Activated CD8-positive, alpha-beta memory T cell treated with anti-CD3 and anti-CD28 coated beads for 36 hours (primary cell): ENCODE results near the gene ANKRD36B. TPM values are rescaled to one million over a fixed set of nuclear protein-coding genes. Genes with fewer than 3 reads are reported as not detected.
"Not testable (repeated sequence)": the region's sequence is repeated elsewhere in the genome, so short reads cannot be mapped to it uniquely, and the experiment has no call there.

Experiments
- CTCF ChIA-PET: fragments of 350-600 bp; sonication (Branson Sonifier 250); formaldehyde crosslinking; loops from one replicate; lab custom pipeline; 2021; ENCODE audit warnings: antibody characterized with exemption; lab: Charles Lee
- POLR2A ChIA-PET: fragments of 350-600 bp; sonication (Branson Sonifier 250); formaldehyde crosslinking; loops from one replicate; lab custom pipeline; 2021; ENCODE audit warnings: antibody characterized with exemption; lab: Charles Lee
- total RNA-seq, 2 experiments: library from RNA; stranded (reverse); gene quantifications; one replicate each; pipeline ENCODE4 v1.2.3, GENCODE V29; 2021

The ANKRD36B gene
- total RNA-seq, result 10 to 100 TPM; 21.8 to 21.9 TPM

DNA sequence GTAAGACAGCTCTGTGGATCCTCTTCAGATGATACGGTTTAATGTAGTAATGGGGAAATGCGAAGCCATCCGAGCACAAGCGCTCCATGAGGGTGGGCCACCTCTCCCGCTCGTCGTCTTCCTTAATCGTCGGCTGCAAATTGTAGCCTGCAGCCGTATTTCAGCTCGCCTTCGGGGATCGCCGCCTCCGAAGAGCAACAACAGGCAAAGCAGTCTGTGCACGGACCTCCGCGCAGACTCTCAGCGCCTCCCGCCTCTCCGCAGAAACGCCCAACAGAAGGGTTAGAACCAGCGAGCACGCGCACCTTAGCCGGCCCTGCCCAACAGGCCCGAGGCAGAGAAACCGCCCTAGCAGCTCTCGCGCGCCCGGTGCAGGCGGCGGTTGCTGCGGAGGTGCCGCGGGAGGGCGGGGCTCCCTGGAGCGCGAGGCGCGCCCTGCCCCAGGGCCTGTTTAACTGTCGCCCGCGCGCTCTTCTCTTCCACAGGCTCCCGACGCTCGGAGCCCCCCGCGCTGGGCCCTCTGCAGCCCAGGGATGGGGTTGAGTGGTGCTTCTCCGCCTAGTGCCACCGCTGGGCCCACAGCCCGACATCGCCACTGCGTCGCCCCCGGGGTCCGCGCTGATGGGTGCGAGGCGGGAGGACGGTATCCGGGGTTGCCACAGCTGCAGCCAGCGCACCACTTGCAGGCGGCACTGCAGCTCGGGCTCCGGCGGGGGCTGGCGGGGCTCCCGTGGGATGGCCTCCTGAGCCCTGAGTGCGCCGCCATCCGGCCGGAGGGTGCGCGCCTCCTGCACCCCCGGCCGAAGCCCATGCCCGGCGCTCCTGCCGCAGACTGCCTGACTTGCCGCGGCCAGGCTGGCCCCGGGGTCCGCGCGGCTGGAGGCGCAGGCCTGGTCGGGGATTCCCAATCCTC, at the start of gene ANKRD36B:
TSS of gene ANKRD36B (minus strand) at position 280 of the 913 bp plus-strand sequence. CDS start at position 88, 192 bp downstream.
- POLR2A ChIA-PET, result interaction anchor here (0.6 to 2.3 kb wide), 5 partner anchors 56 to 124 kb away, joined by 3 to 10 read pairs (median 7); partner anchors contain the start of genes ACTR1B, COX5B and ZAP70
- CTCF ChIA-PET, result interaction anchor here (0.6 to 2.4 kb wide), 18 partner anchors 54 to 161 kb away, joined by 3 to 70 read pairs (median 4); partner anchors contain the start of genes COX5B and ZAP70

GRCh38 chr2:97626049-97626430, 36.4 kb upstream of the ANKRD36B start:
- POLR2A ChIA-PET, CTCF ChIA-PET: not testable (repeated sequence)

DNA sequence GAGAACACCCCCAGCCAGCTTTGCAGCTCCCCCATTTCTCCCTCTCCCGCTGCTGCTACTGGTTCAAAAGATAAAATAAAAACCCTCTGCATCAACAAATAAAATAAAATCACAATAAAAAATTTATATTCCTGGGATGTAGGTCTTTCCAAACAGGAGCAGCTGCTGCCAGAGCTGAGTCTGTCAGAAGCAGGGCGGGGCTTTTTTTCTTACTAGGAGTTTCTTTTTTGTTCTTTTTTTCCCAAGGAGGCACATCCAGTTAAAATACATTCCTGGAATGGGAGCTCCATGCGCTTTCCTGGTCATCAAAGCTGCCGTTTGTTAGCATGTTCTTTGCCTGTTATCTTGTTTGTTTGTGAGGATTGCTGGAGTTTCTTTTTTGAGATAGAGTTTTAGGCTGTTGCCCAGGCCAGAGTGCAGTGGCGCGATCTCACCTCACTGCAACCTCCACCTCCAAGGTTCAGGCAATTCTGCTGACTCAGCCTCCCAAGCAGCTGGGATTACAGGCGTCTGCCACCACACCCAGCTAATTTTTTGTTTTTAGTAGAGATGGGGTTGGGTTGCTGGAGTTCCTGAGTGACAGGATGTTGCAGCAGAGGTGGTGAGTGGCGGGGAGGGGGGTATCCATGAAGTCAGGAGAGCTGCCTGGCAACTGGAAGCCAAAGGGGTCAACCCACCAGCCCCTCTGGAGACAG, 35.8 kb upstream of the ANKRD36B start:
- CTCF ChIA-PET, POLR2A ChIA-PET: not testable (repeated sequence)

DNA sequence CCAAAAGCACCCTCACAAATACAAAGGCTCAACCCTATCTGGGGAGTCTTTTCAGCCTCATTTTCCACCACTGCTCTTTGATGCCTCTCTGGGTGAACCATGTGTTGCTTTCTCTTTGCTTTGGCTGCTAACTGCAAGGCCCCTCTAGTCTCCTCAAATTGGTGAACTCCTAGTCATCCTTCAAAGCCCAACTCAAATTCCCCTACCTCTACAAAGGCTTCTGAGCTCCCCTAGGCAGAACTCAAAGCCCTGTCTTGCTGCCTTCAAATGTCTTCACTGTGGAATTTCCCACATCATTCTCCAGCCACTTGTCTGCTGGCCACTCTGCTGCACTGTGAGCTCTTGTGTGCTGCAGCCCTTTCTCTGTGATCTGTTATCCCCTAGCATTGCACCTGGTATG, 33.3 kb upstream of the ANKRD36B start:
- POLR2A ChIA-PET, CTCF ChIA-PET: not testable (repeated sequence)

- POLR2A ChIA-PET, CTCF ChIA-PET: not testable (repeated sequence)
Measured at GRCh38 chr2:97620492-97620891, 30.8 kb upstream of the ANKRD36B start.

- CTCF ChIA-PET, POLR2A ChIA-PET: not testable (repeated sequence)
Measured at GRCh38 chr2:97618939-97619827, 29.5 kb upstream of the ANKRD36B start.

DNA sequence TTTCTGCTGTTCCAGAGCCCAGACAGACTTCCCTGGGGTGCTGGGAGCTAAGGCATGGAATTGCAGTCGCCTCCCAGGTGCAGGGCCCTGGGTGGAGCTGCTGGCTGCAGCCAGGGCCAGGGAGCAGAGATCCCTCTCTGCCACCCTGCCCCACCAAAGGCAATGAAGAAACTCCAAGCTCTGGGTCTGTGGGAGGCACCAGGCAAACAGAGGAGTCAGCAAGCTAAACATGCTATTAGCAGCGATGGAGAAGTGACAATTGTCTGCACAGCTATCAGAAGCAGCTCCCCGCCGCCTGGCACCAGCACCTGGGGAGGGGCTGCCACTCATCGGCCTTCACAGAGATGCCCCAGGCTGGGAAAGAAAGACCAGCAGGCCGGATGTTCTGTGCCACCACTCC, 28.2 kb upstream of the ANKRD36B start:
- CTCF ChIA-PET, result no interaction called here

GRCh38 chr2:97615746-97616145, 26.1 kb upstream of the ANKRD36B start:
- POLR2A ChIA-PET, CTCF ChIA-PET: not testable (repeated sequence)

More for the DNA sequence above, 28.2 kb upstream of the ANKRD36B start:
- POLR2A ChIA-PET, result no interaction called here

DNA sequence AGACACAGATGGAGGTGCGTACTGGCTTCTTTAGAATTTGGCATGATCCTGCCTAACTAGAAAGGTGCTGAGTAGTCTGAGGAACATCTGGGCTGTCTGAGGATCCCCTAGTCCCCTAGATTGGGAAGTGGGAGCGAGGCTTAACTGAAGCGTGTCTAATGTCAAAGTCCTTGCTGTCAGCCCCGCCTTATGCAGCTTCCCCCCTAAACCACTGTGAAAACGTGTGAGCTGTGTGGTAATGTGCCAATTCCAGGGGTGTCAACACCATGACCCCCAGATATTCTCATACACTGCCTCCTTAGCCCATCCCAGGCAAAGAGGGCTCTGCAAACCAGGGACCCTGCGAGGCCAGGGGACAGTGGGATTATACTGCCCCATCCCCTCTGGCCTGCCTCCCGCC, 22.2 kb upstream of the ANKRD36B start:
- POLR2A ChIA-PET, CTCF ChIA-PET: not testable (repeated sequence)

DNA sequence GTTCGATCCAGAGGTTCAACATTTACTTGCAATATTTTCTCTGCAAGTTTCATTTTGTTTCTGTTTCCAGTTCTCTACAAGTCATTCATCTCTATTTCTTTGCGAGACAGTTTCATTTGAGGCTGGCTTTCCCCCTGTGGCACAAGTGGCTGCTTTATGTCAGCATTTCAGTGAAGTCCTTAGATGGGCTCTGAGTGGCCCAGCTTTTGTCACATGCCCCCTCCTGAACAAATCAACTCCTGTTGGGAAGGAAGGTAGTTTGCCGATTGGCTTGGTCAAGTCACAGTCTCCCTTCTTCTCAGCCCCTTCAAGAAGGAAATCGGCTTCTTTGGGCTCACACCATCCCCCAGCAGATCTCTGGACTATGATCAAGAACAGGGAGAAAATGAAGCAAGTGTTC, 19.1 kb upstream of the ANKRD36B start:
- CTCF ChIA-PET, POLR2A ChIA-PET: not testable (repeated sequence)

- CTCF ChIA-PET, POLR2A ChIA-PET: not testable (repeated sequence)
Measured at GRCh38 chr2:97605524-97606339, 16.1 kb upstream of the ANKRD36B start.

GRCh38 chr2:97605109-97605508, 15.4 kb upstream of the ANKRD36B start:
- CTCF ChIA-PET, POLR2A ChIA-PET: not testable (repeated sequence)

GRCh38 chr2:97601537-97601936, 11.9 kb upstream of the ANKRD36B start:
- CTCF ChIA-PET, POLR2A ChIA-PET: not testable (repeated sequence)

- CTCF ChIA-PET, POLR2A ChIA-PET: not testable (repeated sequence)
Measured at GRCh38 chr2:97596180-97596579, 6.5 kb upstream of the ANKRD36B start.

- POLR2A ChIA-PET, CTCF ChIA-PET: not testable (repeated sequence)
Measured at GRCh38 chr2:97593520-97593919, 3.8 kb upstream of the ANKRD36B start.

GRCh38 chr2:97590515-97591394, 1.1 kb upstream of the ANKRD36B start:
- POLR2A ChIA-PET, result interaction anchor here (0.6 to 2.3 kb wide), 6 partner anchors 55 to 123 kb away, joined by 3 to 10 read pairs (median 6); partner anchors contain the start of genes ACTR1B, COX5B and ZAP70
- CTCF ChIA-PET, result interaction anchor here (0.8 to 2.4 kb wide), 17 partner anchors 53 to 160 kb away, joined by 3 to 70 read pairs (median 4); partner anchors contain the start of genes COX5B and ZAP70

- ChIA-PET CTCF (interaction anchor here (0.6 to 2.0 kb wide), 2 partner anchors 56 to 90 kb away, joined by 3 to 8 read pairs; partner anchors contain the start of gene COX5B), POLR2A (interaction anchor here (2.2 to 2.3 kb wide), 2 partner anchors 74 to 75 kb away, joined by 8 to 10 read pairs; partner anchors contain the start of gene ACTR1B)
Measured at GRCh38 chr2:97589257-97589597, 450 bp downstream of the ANKRD36B start.
